Medulla oblongata (tissue), 1 donor: Measurements from ENCODE around the gene TAS2R30.
A peak's percentile ranks its signal among the peaks of the same experiment; 100 is the strongest.

Source experiments
- DNase-seq: peaks from one replicate; pipeline ENCODE4 v3.0.0-alpha.2; 2015; ENCODE audit errors: extremely low spot score

TAS2R30 gene, protein sequence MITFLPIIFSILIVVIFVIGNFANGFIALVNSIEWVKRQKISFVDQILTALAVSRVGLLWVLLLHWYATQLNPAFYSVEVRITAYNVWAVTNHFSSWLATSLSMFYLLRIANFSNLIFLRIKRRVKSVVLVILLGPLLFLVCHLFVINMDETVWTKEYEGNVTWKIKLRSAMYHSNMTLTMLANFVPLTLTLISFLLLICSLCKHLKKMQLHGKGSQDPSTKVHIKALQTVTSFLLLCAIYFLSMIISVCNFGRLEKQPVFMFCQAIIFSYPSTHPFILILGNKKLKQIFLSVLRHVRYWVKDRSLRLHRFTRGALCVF

DNA sequence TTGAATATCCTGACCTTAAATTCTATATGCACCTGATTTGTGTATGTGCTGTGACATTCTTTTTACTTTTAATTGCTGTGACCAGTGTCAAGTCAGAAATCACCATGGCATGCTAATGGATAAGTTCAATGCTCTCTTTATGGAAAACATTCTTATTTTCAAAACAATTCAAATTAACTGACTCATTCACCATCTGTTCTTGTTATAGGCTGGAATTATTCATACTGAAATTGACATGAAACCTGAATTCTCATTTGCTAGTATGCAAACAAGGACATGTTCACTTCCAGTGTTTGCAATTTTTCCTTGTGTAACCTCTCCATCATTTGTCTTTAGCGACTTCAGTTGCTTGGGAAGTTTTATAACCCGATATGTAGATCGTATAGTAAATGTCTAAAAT lies at the start of gene TAS2R30:
TAS2R30 (minus strand) TSS at position 340 of the 400 bp plus-strand sequence. CDS start 400 bp downstream, outside the sequence.
- no peak for DNase-seq

DNA sequence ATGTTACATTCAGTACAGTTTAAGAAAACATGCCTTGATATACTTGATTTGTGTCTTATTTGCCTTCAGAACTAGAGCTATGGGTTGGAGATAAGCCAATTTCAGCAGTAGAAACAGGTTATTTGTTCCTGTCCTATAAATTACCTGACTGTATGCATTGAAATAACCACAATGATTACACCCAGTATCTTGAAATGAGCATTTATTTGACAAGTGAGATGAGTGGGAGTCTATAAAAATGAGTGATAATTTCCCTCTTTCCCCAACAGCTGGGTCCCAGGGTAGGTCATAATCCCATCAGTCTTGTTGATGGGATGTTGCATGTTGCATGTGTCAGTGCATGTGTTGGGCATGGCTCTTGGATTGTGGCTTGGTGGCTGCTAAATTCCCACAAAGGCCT lies 48.6 kb upstream of the TAS2R30 start:
- no peak for DNase-seq

DNA sequence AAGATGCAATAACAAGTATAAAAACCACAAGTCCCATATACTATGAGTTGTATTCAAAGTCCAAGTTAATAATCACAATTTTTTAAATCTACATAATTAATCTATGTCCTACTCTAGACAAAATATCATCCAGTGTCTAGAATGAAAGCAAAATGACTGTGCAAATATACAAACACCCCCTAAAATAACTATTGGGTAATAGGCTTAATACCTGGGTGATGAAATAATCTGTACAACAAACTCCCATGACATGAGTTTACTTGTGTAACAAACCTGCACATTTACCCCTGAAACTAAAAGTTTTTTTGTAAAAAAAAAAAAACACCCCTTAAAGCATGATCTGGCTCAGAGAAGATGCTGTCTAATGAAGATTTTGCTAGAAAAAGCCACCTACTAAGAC lies 48.1 kb upstream of the TAS2R30 start:
- DNase-seq = no peak

DNA sequence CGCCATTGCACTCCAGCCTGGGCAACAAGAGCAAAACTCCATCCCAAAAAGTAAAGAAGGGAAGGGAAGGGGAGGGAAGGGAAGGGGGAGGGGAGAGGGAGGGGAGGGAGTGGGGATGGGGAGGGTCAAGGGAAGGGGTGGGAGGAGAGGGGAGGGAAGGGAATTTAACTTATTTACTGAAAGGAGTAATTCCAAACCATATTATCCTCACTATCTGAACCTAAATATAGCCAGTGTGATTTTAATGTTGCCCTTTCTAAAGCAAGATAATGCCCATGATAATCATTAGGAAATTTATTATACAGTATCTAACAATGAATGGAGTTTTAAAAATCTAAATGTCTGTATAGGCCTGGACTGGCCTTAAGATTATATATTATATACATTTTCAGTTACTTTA lies 43.8 kb upstream of the TAS2R30 start:
- no peak for DNase-seq

DNA sequence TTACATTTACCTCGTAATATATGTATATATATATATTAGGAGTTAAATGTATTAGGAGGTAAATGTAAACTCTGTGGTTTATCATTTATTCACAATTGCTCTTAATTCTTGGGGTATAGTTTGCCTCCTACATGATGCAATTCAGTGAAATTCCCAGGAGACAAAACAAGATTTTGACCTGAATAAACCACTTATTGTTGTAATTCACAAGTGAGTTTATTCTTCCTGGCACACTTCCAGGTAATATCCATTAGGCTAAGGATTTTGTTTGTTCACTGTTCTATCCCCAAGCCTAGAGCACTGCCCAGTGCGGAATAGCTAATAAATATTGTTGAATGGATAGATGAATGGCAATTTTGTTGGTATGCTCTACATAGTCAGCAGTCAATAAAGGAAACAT lies 39.6 kb upstream of the TAS2R30 start:
- no peak for DNase-seq

DNA sequence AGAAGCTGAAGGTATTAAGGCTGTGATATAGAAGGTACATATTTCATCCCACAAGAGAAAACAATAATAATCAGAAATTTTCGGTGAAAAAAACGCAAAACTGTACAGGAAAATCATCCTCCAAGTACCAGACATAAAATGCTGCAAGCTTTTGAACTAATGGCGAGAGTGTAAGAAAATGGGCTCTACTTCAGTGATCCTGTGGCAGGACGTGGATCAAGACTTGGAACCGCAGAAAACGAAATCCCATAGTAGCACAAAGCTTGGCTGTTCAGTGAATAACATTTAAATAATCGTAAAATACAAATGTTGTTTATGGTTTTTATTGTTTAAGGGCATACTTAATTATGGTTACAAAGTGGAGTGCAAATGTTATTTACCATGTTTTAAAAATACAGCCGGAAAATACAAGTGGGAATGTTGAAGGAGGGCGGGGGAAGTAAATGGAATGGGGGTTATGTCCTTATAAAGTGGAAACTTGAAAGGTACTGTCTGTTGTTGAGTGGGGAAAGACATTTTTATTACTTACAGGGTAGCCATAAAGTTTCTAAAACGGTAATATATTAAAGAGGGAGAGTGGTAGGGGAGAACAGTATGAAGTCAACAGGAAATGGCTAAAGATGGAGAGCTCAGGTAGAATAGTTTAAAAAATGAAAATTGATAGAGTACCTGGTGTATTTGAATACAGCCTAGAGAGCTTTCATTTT lies 37.7 kb upstream of the TAS2R30 start:
- DNase-seq = peak; percentile 47

DNA sequence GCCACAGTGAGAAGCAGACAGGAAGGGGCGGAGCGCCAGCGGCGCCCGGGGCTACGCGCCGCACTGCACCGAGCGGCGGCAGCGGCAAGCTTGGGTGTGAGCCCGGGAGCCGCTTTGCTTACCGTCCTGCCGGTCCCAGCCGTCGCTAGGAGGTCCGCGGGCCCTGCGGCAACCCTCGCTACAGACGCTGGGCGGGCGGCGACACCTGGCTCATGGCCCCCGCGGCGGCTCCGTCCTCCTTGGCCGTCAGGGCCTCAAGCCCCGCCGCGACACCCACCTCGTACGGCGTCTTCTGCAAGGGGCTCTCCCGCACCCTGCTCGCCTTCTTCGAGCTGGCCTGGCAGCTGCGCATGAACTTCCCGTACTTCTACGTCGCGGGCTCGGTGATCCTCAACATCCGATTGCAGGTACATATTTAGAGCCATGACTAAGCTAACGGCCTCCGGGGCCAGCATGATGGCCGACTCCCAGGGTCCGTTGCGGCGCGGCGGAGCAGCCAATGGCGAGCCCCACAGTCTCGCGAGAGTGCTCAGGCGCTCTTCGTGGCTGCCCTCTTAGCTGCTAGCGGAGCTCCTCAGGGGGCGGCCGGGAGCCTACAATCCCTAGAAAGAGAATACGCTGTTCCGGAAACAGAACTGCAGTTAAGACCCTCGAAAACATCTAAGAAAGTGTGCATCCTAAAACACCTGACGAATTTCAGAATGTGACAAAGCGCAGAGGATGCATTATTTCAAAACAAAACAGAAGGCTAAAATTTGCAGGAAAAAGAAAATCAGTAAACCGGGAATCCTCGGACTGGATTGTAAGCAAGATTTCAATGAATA lies 36.9 kb upstream of the TAS2R30 start, which contains the start of gene SMIM10L1:
SMIM10L1 (plus strand) TSS at position 50 of the 824 bp plus-strand sequence; CDS start at position 213, 163 bp downstream.
- DNase-seq = peak; percentile 94

DNA sequence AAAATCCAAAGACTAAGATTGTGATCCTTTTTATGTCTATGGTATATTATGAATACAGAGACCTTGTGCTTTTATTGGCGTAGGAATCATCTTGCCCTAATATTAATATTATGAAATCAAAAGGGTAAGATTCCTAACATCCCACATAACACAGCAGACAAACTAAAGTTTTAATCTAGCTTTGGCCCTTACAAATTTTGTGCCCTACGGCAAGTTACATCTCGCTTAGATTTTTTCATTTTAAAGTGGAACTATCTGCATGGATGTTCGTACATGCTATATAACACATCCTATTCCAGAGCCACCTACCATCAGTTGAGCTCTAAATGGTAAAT lies 36.3 kb upstream of the TAS2R30 start:
- DNase-seq = no peak

DNA sequence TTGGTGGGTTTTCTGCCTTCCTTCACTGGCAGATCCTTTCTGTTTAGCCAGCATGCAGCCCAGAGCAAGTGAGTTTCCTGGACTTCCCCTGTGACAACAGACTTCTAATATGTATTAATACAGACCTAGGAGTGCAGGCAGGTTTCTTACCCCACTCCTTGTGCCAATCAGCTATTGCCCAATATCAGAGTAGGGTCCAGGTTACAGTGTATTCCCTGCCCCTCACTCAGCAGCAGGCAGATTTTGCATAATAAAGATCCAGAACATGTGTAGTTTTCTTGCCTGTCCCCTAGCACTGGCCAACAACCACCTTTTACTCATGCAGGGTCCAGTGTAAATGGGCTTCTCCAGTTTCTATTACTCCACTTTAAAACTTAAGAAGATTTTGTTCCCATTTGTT lies 31.9 kb upstream of the TAS2R30 start:
- no peak for DNase-seq

DNA sequence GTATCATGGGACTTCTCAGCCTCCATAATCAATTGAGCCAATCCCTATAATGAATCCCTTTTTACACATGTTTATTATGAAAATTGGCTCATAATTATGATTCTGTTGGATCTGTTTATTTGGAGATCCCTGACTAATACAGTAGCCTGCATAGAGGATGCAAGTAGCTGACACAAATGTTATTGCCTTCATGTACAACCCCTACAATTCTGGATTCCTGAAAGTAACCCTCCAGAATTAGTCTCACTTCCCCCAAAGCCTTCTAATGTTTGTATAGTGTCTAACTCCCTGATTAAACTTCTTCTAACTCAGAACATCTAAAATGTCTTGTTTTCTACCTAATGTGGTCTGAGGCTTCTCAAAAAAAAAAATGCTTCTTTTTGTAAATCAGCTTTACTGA lies 29.9 kb upstream of the TAS2R30 start:
- no peak for DNase-seq

DNA sequence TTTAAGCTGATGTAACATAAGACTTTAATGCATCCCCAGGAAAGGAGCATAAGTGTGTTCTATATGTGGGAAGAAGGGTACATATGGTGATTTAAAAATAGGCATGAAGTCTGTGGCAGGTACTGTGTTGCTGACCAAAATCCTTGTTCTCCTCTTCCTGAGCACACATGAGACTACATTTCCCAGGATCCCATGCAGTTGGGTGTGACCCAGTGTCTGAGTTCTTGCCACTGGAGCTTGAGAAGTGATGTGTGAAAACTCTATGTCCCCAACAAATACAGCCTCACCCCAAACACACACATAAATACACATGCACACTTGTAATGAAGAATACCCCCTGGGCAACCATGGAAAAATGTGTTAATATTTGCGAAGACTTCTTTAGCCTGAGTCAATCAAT lies 28.1 kb upstream of the TAS2R30 start:
- no peak for DNase-seq

DNA sequence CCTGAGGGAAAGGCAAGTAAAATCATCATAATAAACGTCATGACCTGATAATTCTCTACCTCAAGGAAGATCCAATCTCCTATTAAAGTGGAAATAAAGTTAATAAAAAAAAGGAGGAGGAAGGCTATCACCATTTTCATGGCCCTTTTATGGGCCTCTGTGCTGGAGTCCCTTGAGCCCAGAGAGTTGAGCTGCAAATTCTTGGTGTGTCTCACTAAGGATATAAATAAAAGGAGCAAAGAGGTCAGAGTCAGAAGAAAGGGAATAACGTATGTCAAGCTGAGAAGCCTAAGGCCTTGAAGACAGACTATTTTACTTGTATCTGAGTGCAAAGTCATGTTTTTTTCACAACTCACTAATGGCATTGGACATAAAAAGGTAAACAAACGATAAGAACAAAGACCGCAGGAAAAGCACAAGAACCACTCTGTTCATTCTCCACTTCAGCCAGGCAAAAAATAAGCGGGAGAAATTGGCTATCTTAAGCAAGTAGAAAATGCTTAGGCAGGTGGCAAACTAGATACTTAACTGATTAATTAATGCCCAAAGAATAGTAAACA lies 24.5 kb upstream of the TAS2R30 start:
- DNase-seq = no peak

DNA sequence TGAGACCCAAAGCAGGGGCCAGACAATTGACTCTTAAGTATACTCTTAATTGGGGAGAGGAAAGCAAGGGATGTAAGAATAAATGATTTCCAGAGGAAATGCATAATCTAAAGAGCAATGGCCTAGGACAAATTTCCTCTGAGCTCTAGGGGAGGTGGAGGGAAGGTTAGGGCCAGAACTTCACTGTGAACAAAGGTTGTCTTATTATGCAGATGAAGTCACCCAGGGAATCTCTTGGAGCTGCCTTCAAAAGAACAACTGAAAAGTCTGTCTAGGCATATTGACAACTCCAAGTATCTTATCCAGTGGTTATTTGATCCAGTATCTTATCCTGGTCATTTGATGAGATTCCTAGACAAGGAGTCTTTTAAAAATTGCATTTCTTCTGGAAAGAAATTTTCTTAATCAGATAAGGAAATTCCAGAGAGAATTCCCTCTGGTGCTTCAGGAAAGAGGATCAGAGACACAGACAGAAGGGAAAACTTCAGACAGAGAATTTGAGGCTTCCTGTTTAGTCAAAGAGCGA lies 20.0 kb upstream of the TAS2R30 start:
- no peak for DNase-seq

DNA sequence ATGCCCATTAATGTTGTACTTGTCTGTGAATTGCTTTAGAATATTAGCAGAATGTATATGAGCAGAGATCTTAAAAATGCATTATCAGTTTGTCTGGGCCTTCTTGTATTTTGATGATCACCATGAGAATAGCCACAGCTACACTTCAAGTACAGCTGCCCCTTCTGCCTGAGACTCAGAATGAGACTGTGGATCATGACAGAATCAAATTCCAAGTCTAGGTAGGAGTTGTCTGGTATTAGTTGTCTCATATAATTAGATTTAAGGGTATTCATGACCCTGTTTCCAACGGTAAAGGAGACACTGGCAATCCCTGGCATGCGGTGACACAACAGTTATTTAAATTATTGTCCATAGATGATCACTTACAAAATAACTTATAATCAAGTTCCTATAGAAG lies 18.3 kb upstream of the TAS2R30 start:
- DNase-seq = no peak

DNA sequence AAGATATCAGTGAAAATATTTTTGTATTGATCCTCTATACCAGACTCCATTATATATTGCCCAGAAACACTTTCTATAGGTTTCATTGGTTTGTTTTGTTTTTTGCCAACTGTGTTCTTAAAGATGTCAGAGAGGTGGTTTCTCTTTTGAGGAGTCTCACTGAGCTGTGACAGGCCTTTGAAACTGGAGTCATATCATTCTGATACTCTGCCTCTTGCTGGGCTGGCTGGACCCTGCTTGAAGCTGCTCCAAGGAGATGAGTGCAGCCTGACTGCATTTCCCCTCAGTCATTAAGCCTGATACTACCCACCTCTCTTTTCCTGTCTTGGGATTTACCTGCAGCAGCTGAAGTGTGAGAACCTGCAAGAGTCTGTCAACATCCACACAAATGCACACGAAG lies 16.4 kb upstream of the TAS2R30 start:
- DNase-seq = no peak

DNA sequence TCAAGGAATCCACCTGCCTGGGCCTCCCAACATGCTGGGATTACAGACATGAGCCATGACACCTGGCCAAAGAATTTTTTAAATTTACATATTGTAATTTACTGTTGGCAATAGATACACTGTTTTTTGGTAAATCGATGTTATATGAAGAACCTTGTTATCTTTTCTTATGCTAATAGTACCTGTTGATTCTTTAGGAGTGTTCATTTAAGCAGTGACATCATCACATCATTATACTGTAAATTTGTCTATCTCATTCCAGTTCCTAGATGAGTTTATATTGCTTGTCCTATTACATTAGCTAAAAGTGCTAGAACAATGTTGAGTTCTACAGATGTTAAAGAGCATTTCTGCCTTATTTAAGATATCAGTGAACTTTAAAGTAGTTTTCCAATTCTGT lies 13.0 kb upstream of the TAS2R30 start:
- DNase-seq = no peak

DNA sequence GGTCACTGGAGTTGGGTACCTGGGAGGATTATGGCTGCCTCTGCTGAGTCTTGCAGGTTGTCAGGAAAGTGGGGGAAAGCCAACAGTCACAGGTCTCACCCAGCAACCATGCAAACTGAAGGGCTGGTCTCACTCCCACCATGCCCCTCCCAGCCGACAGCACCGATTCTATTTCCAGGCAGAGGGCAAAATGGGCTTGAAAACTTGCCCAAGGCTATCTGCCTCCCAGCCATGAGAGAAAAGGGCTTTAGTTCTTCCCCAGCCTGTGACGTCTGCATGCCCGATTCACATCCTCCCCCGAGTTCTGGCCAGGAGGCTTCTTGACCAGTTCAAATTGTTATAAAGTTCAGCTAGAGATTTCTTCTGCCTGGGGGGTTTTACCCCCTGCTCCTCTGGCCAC lies 9.9 kb upstream of the TAS2R30 start:
- no peak for DNase-seq

DNA sequence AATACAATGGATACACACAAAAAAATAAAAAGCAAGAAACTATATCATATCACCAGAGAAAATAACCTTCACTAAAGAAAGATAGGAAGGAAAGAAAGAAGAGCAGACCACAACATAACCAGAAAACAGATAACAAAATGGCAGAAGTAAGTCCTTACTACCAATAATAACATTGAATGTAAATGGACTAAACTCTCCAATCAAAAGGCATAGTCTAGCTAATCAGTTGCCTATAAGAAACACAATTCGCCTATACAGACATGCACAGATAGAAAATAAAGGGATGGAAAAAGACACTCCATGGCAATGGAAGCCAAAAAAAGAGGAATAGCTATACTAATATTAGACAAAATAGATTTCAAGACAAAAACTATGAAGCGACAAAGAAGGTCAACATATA lies 8.9 kb upstream of the TAS2R30 start:
- DNase-seq = no peak

DNA sequence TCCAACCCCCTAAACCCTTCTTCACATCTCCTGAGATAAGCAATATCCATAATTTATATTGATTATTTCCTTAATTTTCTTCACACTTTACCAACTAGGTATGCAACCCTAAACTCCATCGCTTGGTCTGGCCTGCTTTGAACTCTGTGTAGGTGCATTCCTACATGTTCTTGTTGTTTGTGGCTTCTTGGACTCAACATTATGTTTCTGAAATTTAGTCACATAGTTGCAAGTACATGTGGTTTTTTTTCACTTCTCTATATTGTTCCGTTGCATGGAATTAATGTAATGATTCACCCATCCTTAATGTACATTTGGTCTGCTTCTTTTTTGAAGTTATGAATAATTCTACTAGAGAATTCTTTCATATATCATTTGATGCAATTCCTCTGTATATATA lies 1.6 kb upstream of the TAS2R30 start:
- no peak for DNase-seq

DNA sequence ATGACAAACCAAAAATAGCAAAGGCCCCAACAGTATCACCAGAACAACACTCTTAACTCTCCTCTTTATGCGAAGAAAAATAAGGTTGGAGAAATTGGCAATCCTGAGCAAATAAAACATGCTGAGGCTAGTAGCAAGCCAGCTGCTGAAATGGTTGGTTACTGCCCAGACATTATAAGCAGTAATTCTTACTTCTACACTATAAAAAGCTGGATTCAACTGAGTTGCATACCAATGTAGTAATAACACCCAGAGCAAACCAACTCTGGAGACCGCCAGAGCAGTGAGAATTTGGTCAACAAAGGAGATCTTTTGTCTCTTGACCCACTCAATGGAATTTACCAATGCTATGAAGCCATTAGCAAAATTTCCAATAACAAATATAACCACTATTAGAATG lies 628 bp downstream of the TAS2R30 start:
- peak; percentile 9 for DNase-seq

DNA sequence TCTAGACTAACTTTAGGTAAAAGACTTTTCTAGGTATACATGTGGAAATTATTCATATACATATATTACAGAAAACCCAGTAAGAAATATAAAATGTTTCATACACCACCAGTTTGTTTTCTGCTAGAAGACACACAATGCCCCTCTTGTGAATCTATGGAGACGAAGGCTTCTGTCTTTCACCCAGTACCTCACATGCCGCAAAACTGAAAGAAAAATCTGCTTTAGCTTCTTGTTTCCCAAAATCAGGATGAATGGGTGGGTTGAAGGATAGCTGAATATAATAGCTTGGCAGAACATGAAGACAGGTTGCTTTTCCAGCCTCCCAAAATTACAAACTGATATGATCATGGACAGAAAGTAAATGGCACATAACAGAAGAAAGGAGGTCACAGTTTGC lies 1.3 kb downstream of the TAS2R30 start:
- peak; percentile 37 for DNase-seq

DNA sequence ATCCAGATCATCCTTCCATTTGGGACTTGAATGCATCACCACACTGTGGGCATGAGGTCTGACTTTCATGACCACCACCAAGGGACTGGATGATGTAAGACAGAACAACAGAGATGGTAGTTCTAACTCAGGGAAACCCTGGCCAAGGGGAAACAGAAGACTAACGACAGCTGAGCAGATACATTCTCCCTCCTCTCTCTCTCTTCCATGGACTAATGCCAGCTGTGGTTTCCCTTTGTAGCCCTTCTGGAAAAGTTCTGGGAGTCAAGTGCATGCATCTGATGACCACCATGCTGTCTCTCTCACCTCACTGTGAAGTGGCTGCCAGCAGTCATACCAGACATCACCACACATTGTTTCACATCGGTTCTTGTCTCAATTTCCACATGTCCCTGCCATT lies 3.4 kb downstream of the TAS2R30 start:
- no peak for DNase-seq
